GM21717 (cell line): Measurements from ENCODE around the gene PPM1E.
A peak's percentile ranks its signal among the peaks of the same experiment; 100 is the strongest.
"Not testable (repeated sequence)": the region's sequence is repeated elsewhere in the genome, so short reads cannot be mapped to it uniquely, and the experiment has no call there.

Experiments
- ATAC-seq: cut with Tn5 transposase; IDR thresholded peaks from one replicate; pipeline ENCODE4 v1.9.1; 2021; ENCODE audit warnings: mild to moderate bottlenecking, moderate library complexity; ENCODE audit not compliant: unreplicated experiment

PPM1E gene

DNA sequence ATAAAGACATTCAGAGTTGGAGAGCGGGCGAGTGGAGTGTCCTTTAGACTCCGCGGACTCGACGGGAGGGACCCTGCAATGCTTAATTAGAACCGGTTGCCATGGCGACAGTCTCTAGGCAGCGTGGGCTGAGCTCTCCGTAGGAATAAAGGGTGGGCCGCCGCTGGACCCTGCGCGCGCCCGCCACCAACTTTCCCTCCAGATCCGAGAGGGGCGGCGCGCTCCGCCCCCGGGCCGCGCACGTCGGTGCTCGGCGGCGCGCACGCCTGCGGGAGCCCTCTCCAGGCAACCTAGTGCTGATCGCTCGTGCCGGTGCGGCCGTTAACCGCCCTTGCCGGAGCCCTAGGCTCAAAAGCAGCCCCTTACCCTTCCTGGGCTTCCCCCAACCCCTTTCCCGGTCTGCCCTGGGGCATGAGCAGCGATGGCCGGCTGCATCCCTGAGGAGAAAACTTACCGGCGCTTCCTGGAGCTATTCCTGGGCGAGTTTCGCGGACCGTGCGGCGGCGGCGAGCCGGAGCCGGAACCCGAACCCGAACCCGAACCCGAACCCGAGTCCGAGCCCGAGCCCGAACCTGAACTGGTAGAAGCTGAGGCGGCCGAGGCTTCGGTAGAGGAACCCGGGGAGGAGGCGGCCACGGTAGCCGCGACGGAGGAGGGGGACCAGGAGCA is at the start of gene PPM1E:
PPM1E (plus strand) TSS at position 278 of the 669 bp plus-strand sequence.
- peak; percentile 50 for ATAC-seq

DNA sequence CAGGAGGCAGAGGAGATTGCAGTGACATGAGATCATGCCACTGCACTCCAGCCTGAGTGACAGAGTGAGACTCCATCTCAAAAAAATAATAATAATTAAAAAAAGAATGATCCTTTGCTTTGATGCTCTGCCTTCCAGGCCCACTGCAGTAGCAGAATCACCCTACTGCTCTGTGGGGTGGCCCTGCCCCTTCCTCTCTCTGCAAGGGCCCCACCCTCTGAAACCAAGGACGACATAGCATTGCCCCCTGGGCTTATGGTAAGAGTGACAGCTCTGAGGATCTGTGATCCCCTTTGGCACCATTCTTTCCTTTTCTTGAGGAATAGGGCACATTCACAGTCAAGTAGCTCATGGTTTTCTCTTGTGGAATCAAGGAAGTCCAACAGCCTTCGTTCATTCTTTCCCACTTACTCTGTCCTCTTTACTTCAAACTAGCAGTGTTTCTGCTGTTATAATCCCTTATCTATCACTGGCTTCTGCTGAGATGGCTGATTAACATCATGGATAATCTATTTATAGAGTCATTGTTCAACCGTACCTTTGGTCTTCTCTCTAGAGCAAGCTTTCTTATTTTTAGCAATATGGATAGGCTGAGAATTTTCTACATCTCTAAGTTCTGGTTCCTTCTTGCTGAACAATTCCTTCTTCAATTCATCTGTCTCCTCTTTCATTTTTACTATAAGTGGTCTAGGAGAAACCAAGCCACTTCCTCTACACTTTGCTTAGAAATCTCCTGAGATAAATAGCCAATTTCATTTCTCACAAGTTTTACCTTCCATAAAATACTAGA is 49.1 kb upstream of the PPM1E start:
- ATAC-seq: no peak

DNA sequence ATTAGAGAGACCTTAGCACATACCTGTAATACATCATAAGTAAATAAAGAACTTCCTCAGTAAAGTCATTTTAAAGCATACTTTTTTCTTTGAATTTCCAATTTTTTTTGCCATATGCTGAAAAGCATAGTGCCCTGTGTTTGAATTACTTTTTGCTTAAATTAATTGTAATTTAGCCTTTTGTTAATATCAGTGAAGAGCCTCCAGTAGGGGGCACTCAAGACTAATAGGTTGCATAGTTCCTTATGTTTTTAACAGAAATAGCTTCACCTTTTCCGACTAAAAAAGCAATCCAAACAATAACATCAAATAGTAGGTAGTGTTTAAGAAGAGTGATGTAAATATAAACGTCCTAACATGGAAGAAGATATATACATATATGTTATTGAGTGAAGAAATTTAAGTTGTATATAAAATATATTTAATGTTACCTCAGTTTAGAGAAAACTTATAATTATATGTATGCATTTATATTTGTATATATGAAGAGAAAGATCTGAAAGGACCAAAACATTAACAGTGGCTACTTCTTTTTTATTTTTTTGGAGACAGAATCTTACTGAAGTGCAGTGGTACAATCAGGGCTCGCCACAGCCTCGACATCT is 44.6 kb upstream of the PPM1E start:
- no peak for ATAC-seq

DNA sequence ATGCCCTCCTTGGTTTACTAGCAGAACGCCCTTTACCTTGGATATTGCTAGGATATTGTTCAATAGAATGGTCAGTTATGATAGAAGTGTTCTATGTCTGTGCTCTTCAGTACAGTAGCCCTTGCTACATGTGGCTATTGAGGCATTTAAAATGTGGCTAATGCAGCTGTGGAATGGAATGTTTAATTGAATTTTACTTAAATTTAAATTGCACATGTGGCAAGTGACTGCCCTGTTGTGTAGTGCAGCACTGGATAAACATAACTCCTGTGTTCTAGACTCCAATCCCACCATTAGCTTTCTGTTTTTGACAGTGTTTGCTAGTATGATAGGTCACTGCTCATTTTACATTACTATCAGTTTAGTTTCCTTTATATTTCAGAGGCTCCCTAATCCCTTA is 33.4 kb upstream of the PPM1E start:
- no peak for ATAC-seq

DNA sequence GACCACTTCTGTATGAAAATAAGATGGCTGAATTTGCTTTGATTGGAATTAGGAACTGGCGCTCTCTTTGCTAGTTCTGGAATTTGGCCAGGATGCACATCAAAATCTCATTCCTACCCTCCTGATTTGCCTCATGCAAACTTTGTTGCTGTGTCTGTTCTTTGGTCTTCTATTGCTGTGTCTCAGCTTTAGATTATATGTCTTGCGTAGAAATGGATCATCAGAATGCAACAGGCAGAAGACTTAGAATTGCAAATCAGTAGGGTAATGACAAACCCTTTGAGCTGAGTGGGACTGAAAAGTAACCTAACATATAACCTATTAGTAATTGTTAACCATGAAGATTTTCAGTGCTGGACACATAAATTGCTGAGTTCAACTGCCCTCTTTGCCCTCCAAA is 33.0 kb upstream of the PPM1E start:
- no peak for ATAC-seq

DNA sequence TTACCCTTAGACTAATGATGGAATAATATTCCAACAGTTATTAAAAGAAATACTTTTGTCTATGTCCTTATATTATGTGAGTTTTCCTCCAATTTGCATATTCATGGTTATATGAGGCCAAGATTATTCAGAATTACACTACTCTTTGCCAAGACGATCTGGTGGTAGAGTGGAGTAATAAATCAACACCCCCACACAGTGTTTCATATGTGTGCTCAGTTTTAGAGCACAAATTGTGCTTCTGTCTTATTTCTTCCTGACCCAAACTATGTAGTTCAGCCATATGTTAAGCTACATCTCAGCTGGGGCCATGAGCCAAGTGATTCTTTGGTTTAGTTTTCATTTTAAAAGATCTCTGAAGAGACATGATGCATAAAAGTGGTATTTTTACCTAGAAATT is 26.9 kb upstream of the PPM1E start:
- ATAC-seq: no peak

DNA sequence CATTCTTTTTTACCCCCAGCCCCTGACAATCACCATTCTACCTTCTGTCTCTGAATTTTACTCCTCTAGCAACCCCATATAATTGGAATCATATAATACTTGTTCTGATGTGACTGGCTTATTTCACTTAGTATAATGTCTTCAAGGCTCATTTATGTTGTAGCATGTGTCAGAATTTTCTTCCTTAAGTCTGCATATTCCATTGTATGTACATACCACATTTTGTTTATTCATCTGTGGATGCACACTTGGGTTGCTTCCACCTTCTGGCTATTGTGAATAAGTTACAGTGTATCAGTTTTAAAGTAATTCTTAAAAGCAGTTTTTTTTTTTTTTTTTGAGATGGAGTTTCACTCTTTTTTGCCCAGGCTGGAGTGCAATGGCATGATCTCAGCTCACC is 24.7 kb upstream of the PPM1E start:
- no peak for ATAC-seq

DNA sequence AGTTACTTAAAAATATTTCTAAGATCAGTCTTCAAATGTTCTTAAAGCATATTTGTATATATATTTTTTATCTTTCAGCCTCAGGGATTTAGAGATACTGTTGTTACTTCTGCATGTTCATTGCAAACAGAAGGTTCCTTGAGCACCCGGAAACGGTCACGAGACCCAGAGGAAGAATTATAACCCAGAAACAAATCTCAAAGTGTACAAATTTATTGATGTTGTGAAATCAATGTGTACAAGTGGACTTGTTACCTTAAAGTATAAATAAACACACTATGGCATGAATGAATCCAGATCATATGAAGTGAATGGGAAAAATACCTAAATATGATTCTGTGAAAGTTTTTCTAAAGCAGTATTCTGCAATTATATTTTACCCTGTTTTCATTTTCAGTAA is 21.6 kb upstream of the PPM1E start:
- ATAC-seq: no peak

DNA sequence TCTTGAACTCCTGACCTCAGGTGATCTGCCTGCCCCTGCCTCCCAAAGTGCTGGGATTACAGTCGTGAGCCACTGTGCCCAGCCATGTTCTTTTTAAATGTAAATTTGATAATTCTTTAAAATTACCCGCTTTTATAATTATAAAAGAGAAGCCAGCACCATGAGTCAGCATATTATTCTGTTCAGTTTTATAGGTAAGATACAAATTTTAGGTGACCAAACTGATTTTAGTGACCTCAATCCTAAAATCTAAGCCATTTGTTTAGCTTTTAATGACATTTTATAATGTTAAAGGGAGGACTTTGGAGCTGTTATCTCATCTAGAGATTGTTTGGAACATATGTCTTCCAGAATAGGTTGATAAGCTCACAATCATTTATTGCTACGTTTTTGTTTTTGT is 20.8 kb upstream of the PPM1E start:
- no peak for ATAC-seq

DNA sequence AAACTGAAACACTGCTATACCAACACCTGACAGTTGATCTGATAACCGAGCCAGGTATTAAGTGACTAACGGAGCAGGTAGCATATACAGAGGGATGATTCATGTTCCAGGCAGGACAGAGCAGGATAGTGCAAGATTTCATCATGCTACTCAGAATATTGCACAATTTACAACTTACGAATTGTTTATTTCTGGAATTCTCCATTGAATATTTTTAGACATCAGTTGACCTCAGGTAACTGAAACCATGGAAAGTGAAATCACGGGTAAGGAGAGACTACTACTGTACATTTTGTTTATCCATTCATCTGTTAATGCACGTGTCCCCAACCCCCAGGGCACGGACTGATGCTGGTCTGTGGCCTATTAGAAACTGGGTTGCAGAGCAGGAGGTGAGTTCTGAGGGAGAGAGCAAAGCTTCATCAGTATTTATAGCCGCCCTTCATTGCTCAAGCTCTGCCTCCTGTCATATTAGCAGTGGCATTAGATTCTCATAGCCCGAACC is 14.5 kb upstream of the PPM1E start:
- ATAC-seq: no peak

DNA sequence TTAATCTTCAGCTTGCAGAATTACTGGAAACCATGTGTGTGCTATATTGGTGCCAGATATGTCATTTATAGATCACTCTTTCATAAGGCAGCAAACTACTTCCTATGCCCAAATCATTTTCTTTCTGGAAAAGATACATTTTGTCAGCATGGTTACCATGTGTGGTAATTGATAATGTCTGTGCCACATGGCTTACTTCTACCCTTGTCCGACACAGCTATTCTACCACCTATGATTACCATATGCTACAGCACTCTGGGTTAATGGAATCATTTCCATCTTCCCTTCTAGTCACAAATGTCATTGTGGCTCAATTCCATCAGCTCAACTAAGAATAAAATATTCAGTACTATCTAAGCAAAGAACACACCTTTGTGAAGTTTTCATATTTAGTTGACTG is 8.0 kb upstream of the PPM1E start:
- ATAC-seq: no peak

DNA sequence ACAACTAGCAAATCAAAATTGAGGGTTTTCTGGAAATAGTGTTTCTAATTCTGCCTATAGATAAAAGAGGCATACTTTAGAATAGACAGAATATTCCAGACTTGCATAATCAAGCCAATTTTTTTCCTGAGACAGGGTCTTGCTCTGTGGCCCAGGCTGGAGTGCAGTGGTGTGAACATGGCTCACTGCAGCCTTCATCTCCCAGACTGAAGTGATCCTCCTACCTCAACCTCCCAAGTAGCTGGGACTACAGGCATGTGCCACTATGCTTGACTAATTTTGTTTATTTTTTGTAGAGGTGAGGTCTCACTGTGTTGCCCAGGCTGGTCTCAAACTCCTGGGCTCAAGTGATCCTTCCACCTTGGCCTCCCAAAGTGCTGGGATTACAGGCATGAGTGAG is 6.0 kb upstream of the PPM1E start:
- not testable (repeated sequence) for ATAC-seq

DNA sequence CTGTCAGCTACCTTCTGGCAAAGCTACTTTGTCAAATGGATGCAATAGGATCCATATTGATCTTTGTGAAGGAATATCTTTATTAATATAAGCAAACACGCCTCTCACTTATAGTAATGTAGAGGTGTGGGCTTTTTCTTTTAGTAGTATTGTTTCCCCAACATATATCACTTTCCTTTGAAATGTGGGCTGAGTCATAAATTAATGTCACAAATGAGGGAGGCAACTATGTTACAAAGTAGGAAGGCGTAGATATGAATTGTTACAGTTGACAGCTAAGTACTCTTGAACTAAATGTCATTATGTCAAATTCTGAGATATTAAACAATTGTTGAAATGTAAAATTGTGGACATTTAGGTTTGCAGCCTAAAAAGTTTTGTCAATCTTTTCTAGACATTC is 2.6 kb upstream of the PPM1E start:
- no peak for ATAC-seq

DNA sequence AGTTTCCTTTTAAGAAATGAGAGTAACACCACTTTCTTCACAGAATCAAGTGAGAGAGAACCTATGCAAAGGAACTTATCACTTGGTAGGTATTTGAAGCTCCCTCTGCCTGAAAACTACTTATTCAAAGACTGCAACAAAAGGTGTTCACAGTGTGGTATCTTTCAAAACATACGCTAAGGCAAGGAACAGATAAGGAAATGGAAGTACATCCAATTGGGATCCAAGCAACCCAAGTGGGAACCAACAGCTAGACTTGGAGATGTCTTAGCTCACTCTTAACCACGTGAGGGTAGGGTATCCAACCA is 431 bp upstream of the PPM1E start:
- no peak for ATAC-seq

DNA sequence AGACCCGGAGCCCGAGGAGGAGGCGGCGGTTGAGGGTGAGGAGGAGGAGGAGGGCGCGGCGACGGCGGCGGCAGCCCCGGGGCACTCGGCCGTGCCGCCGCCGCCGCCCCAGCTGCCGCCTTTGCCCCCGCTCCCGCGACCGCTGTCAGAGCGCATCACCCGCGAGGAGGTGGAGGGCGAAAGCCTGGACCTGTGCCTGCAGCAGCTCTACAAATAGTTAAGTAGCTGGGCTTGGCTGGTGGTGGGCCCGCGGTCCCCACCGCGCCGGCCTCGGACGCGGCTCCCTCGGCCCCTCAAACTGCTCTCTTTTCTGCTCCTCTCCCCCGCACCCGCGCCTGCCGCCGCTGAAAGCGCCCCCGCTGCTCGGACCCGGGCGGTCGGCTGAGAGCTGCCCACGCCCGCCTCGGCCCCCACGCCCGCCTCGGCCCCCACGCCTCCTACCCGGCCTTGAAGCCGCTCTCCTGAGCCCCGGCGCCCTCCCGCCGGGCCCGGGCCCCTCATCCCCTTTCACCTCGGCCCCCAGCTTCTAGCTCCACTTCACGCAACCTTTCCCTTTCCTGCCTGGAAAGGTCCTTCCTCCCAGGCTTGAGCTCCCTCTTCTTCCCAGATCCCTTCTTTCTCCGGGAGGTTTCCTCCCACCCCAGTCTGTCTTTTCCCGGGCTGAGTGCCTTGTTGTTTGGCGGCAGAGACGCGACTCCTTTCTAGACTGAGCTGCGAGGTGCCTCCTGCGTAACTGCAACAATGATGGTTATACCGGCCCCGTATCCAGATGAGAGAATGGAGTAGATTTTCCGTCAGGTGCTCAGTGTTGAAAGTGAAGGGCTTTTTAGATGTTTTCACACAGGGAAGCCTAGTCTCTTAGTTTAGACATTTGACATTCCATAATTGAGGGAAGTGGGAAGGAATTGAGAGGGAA is 850 bp downstream of the PPM1E start:
- no peak for ATAC-seq

DNA sequence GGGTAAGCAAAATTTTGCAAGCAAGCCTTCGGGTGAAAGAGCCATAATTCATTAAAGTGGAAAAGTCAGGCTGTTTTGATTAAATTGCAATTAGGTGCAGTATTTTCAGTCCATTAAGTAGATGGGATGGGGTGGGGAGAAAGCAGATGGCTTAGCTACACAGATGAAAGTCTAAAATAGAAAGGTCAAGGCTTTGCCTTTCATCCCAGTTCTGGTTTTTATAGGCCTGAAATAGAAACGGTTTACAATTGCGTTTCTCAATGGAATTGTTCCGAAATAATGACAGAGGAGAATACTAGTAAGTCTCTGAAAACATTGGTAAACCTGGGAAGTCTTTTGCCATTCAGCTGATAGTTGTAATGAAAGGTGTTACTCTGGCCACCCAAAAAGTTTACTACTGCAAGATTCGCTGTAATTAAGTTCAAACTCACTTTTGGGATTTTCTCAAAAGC is 1.5 kb downstream of the PPM1E start:
- ATAC-seq: no peak

DNA sequence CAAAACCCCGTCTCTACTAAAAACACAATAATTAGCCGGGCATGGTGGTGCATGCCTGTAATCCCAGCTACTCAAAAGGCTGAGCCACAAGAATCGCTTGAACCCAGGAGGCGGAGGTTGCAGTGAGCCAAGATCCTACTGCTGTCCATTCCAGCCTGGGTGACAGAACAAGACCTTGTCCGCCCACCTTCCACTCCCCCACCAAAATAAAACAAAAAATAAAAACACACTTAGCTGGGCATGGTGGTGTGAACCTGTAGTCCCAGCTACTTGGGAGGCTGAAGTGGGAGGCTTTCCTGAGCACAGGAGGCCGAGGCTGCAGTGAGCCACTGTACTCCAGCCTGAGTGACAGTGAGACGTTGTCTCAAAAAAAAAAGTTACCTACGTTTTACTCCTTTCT is 3.2 kb downstream of the PPM1E start:
- no peak for ATAC-seq

DNA sequence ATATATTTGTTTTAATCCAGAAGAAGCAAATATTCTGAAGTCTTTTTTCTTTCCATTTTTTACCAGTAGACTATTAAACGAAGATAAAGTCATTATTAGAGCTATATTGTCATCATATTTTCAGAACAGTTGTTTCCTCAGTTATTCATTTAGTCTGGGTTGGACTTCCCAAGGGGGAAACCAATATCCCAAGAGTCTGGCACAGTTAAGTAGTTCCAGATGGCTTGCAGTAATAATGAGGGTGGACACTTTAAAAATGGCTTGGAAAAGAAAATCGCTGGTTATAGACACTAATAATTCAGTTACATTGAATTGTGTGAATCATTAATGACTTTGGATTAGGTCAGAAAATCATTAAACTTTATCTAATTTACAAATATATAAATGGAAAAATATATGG is 3.9 kb downstream of the PPM1E start:
- no peak for ATAC-seq

DNA sequence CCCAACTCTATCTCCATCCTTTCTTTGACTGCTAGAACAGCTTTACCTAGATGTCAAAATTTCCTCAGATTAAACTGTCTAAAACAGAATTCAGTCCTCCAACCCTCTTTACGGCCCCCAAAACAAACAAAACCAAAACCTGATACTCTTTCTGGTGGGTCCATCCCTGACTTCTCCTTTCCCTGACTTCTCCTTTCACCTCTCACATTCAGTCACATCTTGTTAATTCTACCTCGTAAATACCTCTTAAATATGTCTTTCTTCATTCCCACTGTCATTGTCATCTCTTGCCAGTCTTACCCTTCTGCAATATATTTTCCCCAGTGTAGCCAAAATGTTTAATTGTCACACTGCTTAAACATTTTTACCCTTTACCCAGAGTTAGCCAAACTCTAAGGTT is 4.6 kb downstream of the PPM1E start:
- no peak for ATAC-seq

DNA sequence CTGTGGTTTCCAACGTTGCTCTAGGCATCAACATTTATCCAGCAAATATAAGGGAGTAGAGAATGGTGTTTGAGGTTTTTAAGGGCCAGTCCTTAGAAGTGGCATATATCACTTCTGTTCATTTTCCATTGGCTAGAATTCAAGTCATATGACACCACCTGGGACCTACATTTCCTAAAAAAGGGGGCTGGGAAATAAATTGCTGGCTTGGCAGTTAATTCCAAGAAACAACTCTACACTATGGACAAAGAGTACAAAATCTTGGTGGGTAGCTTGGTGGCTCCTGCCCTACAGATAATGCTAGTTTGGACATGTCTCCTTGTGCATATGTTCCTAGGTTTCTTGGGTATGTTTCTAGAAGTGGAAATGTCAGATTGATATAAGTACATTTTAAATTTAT is 7.6 kb downstream of the PPM1E start:
- ATAC-seq: no peak

DNA sequence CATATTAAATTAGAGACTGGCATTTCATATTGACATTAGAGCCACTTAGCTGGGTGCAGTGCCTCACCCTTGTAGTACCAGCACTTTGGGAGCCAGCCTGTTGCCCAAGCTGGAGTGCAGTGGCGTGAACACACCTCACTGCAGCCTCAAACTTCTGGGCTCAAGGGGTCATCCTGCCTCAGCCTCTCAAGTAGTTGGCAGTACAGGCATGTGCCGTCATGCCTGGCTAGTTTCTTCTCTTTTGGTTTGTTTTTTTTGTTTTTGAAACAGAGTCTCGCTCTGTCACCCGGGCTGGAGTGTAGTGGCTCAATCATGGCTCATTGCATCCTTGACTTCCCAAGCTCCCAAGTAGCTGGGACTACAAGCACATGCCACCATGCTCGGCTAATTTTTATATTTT is 8.7 kb downstream of the PPM1E start:
- ATAC-seq: no peak
